Ovary (tissue), 3 donors: Measurements from ENCODE around the gene TNPO1.

Experiments used
- CTCF ChIP-seq, 3 donors: fragments of 450-650 bp in 2 of 3; fragments of 200-600 bp in 1 of 3; IDR thresholded peaks; one replicate each; pipeline versions ENCODE4 v1.5.1 to v1.8.0; 2016 to 2022; ENCODE audit warnings: antibody characterized with exemption in 3 of 3, mild to moderate bottlenecking in 1 of 3
- EP300 ChIP-seq: sonication (generic); formaldehyde crosslinking; IDR thresholded peaks from one replicate; pipeline ENCODE4 v1.6.1; 2017; ENCODE audit warnings: antibody characterized with exemption
- donor health status: DM: no; HTN: no; CAD: no.

GRCh38 chr5:72840041-72840440, 23.6 kb downstream of the TNPO1 start:
- no peak for TF ChIP-seq CTCF (IDR thresholded peaks at IDR 0.05)
- no peak for TF ChIP-seq EP300
